ENCODE data around the gene PPIF. TPM values are rescaled to one million over a fixed set of nuclear protein-coding genes. Genes with fewer than 3 reads are reported as not detected.

PPIF gene
- total RNA-seq, 4 donors from 2014 or later: 39.1 to 82.1 (median 67.9) TPM

GRCh38 chr10:79378383-79378646, 31.0 kb downstream of the PPIF start:
- no peak overlapping the region for H3K27ac ChIP-seq
- no peaks in the 10 kb centered on the region for H3K36me3 ChIP-seq
- ATAC-seq (no peak), DNase-seq (no peak)
- no peaks in the 10 kb centered on the region for H3K9me3 ChIP-seq
- no peak overlapping the region for H3K4me3 ChIP-seq
- H3K27me3 ChIP-seq: no peaks in the 10 kb centered on the region
- H3K4me1 ChIP-seq: peaks cover 38 to 51% of the 10 kb centered on the region in 2 donors
- intact Hi-C loops (cut with DNase I; ENCODE audit: low total_unique reads): no loop called here
- in situ Hi-C loops (cut with MboI; ENCODE audit: low sequenced_read_pairs in 4 of 4): loop anchor here in 2 of 4 donors (5.0 to 10.0 kb wide), 2 partner anchors 89 to 106 kb away; no protein-coding TSS in a partner anchor
- TF ChIP-seq POLR2A (IDR thresholded peaks at IDR 0.05): no peak
- TF ChIP-seq, protein P1, sequence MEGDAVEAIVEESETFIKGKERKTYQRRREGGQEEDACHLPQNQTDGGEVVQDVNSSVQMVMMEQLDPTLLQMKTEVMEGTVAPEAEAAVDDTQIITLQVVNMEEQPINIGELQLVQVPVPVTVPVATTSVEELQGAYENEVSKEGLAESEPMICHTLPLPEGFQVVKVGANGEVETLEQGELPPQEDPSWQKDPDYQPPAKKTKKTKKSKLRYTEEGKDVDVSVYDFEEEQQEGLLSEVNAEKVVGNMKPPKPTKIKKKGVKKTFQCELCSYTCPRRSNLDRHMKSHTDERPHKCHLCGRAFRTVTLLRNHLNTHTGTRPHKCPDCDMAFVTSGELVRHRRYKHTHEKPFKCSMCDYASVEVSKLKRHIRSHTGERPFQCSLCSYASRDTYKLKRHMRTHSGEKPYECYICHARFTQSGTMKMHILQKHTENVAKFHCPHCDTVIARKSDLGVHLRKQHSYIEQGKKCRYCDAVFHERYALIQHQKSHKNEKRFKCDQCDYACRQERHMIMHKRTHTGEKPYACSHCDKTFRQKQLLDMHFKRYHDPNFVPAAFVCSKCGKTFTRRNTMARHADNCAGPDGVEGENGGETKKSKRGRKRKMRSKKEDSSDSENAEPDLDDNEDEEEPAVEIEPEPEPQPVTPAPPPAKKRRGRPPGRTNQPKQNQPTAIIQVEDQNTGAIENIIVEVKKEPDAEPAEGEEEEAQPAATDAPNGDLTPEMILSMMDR (IDR thresholded peaks at IDR 0.05 in 4 of 5, conservative IDR thresholded peaks at IDR 0.05 in 1 of 5): no peak

DNA sequence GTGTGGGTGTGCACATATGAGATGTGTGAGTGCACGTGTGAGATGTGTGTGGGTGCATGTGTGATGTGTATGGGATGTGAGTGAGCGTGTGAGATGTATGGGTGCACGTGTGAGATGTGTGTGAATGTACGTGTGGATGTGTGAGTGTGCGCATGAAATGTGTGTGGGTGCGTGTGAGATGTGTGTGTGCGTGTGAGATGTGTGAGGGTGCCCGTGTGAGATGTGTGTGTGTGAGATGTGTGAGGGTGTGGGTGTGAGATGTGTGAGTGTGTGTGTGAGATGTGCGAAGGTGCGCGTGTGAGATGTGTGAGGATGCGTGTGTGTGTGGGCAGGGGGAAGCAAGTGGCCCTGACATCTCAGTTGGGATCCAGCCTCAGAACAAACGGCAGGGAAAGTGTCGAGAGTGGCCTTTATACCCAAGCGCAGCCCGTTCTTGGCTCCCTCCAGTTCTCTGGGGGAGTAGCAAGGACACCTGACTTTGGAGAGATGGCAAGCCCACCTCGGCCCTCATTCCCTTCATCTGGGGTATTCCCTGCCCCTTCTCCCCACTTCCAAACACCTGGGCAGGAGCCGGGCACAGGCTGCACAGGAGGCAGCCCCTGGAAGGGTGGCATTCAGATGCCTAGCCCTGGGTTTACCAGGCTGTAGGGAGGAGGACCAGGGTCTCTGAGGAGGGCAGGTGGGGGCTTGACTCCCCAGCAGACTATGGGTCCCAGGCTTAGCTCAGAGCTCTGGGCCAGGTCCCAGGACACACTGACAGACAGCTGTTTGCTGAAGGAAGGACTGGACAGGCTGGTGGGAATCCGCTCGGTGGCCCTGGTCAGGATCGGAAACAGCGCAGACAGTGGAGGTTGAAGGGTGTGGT, 31.6 kb downstream of the PPIF start:
- Histone ChIP-seq H3K27ac (peak overlapping the region; percentile 60 to 68 (median 66)), H3K27me3 (no peaks in the 10 kb centered on the region), H3K4me1 (peaks cover 38 to 51% of the 10 kb centered on the region in 2 donors), H3K9me3 (no peaks in the 10 kb centered on the region), H3K36me3 (no peaks in the 10 kb centered on the region), H3K4me3 (peak overlapping the region in 1 of 4 donors; percentile 1)
- intact Hi-C loops (cut with DNase I; ENCODE audit: low total_unique reads) (no loop called here), in situ Hi-C loops (cut with MboI; ENCODE audit: low sequenced_read_pairs in 4 of 4) (loop anchor here in 2 of 4 donors (5.0 to 10.0 kb wide), 2 partner anchors 88 to 106 kb away; no protein-coding TSS in a partner anchor)
- peak; percentile 3 to 6 for ATAC-seq
- no peak for DNase-seq
- no peak for TF ChIP-seq POLR2A (IDR thresholded peaks at IDR 0.05)
- TF ChIP-seq, protein P1 (IDR thresholded peaks at IDR 0.05 in 4 of 5, conservative IDR thresholded peaks at IDR 0.05 in 1 of 5): no peak

DNA sequence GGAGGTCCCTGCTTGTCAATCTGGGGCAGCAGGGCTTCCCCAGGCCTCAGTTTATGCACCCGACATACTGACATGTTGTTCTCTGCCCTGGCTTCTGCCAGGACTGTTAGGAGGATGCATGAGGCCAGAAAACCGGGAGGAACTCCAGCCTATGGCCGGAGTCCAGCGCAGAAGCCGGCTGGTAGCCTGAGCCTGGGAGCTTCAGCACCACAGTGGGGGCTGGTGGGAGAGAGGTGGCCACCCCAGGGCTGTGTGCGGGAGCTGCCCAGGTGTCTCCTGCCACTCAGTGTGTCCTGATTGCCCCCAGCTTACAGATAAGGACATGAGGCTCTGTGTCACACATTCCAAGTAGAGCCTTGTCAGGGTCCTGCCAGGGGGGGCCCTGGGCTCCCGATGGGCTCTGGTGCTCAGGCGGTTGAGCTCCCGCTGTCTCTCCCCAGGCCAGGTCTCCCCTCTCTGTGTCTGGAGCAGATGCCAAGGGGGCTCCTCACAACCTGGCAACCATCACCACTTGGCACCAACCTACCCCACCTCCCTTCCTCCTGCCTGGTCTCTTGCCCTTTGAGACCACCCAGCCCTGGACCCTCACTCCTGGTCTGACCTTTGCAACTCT, 32.3 kb downstream of the PPIF start:
- no peaks in the 10 kb centered on the region for H3K27me3 ChIP-seq
- H3K4me1 ChIP-seq: peaks cover 38 to 51% of the 10 kb centered on the region in 2 donors
- peak overlapping the region; percentile 60 to 68 (median 66) for H3K27ac ChIP-seq
- TF ChIP-seq, protein P1 (IDR thresholded peaks at IDR 0.05 in 4 of 5, conservative IDR thresholded peaks at IDR 0.05 in 1 of 5): no peak
- no peak for TF ChIP-seq POLR2A (IDR thresholded peaks at IDR 0.05)
- intact Hi-C loops (cut with DNase I; ENCODE audit: low total_unique reads) (no loop called here), in situ Hi-C loops (cut with MboI; ENCODE audit: low sequenced_read_pairs in 4 of 4) (loop anchor here in 2 of 4 donors (5.0 to 10.0 kb wide), 2 partner anchors 88 to 105 kb away; no protein-coding TSS in a partner anchor)
- H3K4me3 ChIP-seq: peak overlapping the region in 1 of 4 donors; percentile 1
- DNase-seq (no peak), ATAC-seq (peak; percentile 10 to 26)
- H3K36me3 ChIP-seq: no peaks in the 10 kb centered on the region
- no peaks in the 10 kb centered on the region for H3K9me3 ChIP-seq

- peak overlapping the region; percentile 60 to 68 (median 66) for H3K27ac ChIP-seq
- peaks cover 31 to 44% of the 10 kb centered on the region in 2 donors for H3K4me1 ChIP-seq
- no peaks in the 10 kb centered on the region for H3K36me3 ChIP-seq
- intact Hi-C loops (cut with DNase I; ENCODE audit: low total_unique reads) (no loop called here), in situ Hi-C loops (cut with MboI; ENCODE audit: low sequenced_read_pairs in 4 of 4) (no loop called here)
- DNase-seq: peak in 1 of 2 donors; percentile 49
- peak; percentile 64 to 72 for ATAC-seq
- TF ChIP-seq, protein P1 (IDR thresholded peaks at IDR 0.05 in 4 of 5, conservative IDR thresholded peaks at IDR 0.05 in 1 of 5): no peak
- TF ChIP-seq POLR2A (IDR thresholded peaks at IDR 0.05): no peak
- no peaks in the 10 kb centered on the region for H3K27me3 ChIP-seq
- no peaks in the 10 kb centered on the region for H3K9me3 ChIP-seq
- peak overlapping the region in 1 of 4 donors; percentile 1 for H3K4me3 ChIP-seq
Observed at GRCh38 chr10:79380125-79380945, 33.1 kb downstream of the PPIF start.

Data from gastrocnemius medialis (tissue), 4 donors.